CD4-positive, CD25-positive, alpha-beta regulatory T cell (primary cell): Measurements from ENCODE around the gene NHSL2. TPM values are rescaled to one million over a fixed set of nuclear protein-coding genes. Genes with fewer than 3 reads are reported as not detected.
A peak's percentile ranks its signal among the peaks of the same experiment; 100 is the strongest.

Experiments
- ATAC-seq, 2 donors: fragments of 150-1000 bp; cut with Tn5 transposase; one replicate each; pipeline ENCODE4 v1.10.0; 2021; ENCODE audit warnings: low read depth in 2 of 2, moderate number of reproducible peaks in 2 of 2, moderate library complexity in 1 of 2
- DNase-seq, 3 donors: peaks; one replicate each; pipeline versions ENCODE4 v3.0.0 to v3.0.0-alpha.2; 2012 to 2022; ENCODE audit warnings: mixed read lengths in 1 of 3
- H3K27ac ChIP-seq: one replicate; pipeline ENCODE4 v1.7.0; 2013; ENCODE audit warnings: mild to moderate bottlenecking, low read length; ENCODE audit not compliant: insufficient read depth, poor library complexity, severe bottlenecking
- H3K27me3 ChIP-seq: one replicate; pipeline ENCODE4 v1.7.0; 2013; ENCODE audit warnings: low read length; ENCODE audit not compliant: control insufficient read depth, insufficient read depth
- H3K36me3 ChIP-seq: one replicate; pipeline ENCODE4 v1.7.0; 2013; ENCODE audit warnings: mild to moderate bottlenecking, low read length, moderate library complexity; ENCODE audit not compliant: control insufficient read depth, insufficient read depth
- H3K4me1 ChIP-seq: 2 replicates; pipeline ENCODE4 v1.7.0; 2013; ENCODE audit warnings: mild to moderate bottlenecking, low read length; ENCODE audit not compliant: insufficient read depth, control insufficient read depth, poor library complexity, severe bottlenecking
- H3K4me3 ChIP-seq: one replicate; pipeline ENCODE4 v1.7.0; 2013; ENCODE audit warnings: low read depth, mild to moderate bottlenecking, low read length, moderate library complexity
- H3K9me3 ChIP-seq, 2 experiments: 1 replicate in 1 of 2; 2 replicates in 1 of 2; pipeline ENCODE4 v1.7.0; 2013; ENCODE audit warnings: low read length in 2 of 2, mild to moderate bottlenecking in 1 of 2, moderate library complexity in 1 of 2; ENCODE audit not compliant: control insufficient read depth in 2 of 2
- H3K27ac Mint-ChIP-seq, 3 donors: one replicate each; pipeline ENCODE4 v1.8.0; 2020 to 2022; ENCODE audit warnings: mild to moderate bottlenecking in 3 of 3, mixed read lengths in 3 of 3, moderate library complexity in 2 of 3
- H3K27me3 Mint-ChIP-seq: one replicate; pipeline ENCODE4 v1.8.0; 2022; ENCODE audit warnings: mild to moderate bottlenecking, mixed read lengths
- H3K36me3 Mint-ChIP-seq: one replicate; pipeline ENCODE4 v1.8.0; 2020; ENCODE audit warnings: mixed read lengths
- H3K4me1 Mint-ChIP-seq, 4 donors: one replicate each; pipeline ENCODE4 v1.8.0; 2020 to 2022; ENCODE audit warnings: mixed read lengths in 4 of 4, mild to moderate bottlenecking in 1 of 4
- H3K4me3 Mint-ChIP-seq, 4 donors: one replicate each; pipeline ENCODE4 v1.8.0; 2020 to 2022; ENCODE audit warnings: mild to moderate bottlenecking in 4 of 4, mixed read lengths in 4 of 4, moderate library complexity in 3 of 4
- H3K9me3 Mint-ChIP-seq, 7 donors: one replicate each; pipeline ENCODE4 v1.8.0; 2020 to 2022; ENCODE audit warnings: mixed read lengths in 7 of 7, mild to moderate bottlenecking in 3 of 7, moderate library complexity in 2 of 7
- polyA plus RNA-seq, 4 donors: library from polyadenylated mRNA; unstranded; fragments of 300-500 nt; fragmentation: Illumina TruSeq; gene quantifications; one replicate each; pipeline ENCODE4 v1.2.3, GENCODE V29; 2021
- total RNA-seq: library from RNA; stranded (reverse); gene quantifications from one replicate; pipeline ENCODE4 v1.2.3, GENCODE V29; 2022

Gene NHSL2
- total and polyA plus RNA-seq, 5 donors from 2014 or later: 1.5 to 6.7 (median 2.2) TPM

- H3K4me1 ChIP-seq: peaks cover 33% of the 10 kb centered on the region
- no peaks in the 10 kb centered on the region for H3K36me3 ChIP-seq
- Mint-ChIP-seq H3K4me3 (peak overlapping the region; percentile 42 to 84 (median 76)), H3K36me3 (no peaks in the 10 kb centered on the region), H3K4me1 (peaks cover 10 to 45% (median 25%) of the 10 kb centered on the region in 4 donors), H3K27ac (peak overlapping the region in 2 of 3 donors; percentile 71 to 81), H3K9me3 (peaks cover 0 to 5% (median 0%) of the 10 kb centered on the region in 7 donors), H3K27me3 (peaks cover 5% of the 10 kb centered on the region)
- ATAC-seq (peak; percentile 76 to 77), DNase-seq (peak; percentile 46 to 84 (median 67))
- no peaks in the 10 kb centered on the region for H3K9me3 ChIP-seq
- H3K4me3 ChIP-seq: peak overlapping the region; percentile 61
- no peaks in the 10 kb centered on the region for H3K27me3 ChIP-seq
- peak overlapping the region; percentile 78 for H3K27ac ChIP-seq
These were observed 190.2 kb downstream of the NHSL2 start for GRCh38 chrX:72100824-72101351.

- no peaks in the 10 kb centered on the region for H3K9me3 ChIP-seq
- Mint-ChIP-seq H3K27me3 (peaks cover 5% of the 10 kb centered on the region), H3K36me3 (no peaks in the 10 kb centered on the region), H3K4me3 (peak overlapping the region; percentile 52 to 84 (median 76)), H3K9me3 (peaks cover 0 to 5% (median 0%) of the 10 kb centered on the region in 7 donors), H3K4me1 (peaks cover 10 to 42% (median 26%) of the 10 kb centered on the region in 4 donors), H3K27ac (peak overlapping the region in 2 of 3 donors; percentile 19 to 78)
- H3K36me3 ChIP-seq: no peaks in the 10 kb centered on the region
- peaks cover 30% of the 10 kb centered on the region for H3K4me1 ChIP-seq
- H3K27me3 ChIP-seq: no peaks in the 10 kb centered on the region
- peak overlapping the region; percentile 78 for H3K27ac ChIP-seq
- no peak overlapping the region for H3K4me3 ChIP-seq
- DNase-seq: no peak
- no peak for ATAC-seq
These were observed 191.0 kb downstream of the NHSL2 start for GRCh38 chrX:72101597-72102037.

GRCh38 chrX:72102126-72102525, 191.5 kb downstream of the NHSL2 start:
- Mint-ChIP-seq H3K27me3 (peaks cover 5% of the 10 kb centered on the region), H3K9me3 (peaks cover 0 to 5% (median 0%) of the 10 kb centered on the region in 7 donors), H3K4me1 (peaks cover 10 to 42% (median 24%) of the 10 kb centered on the region in 4 donors), H3K4me3 (peak overlapping the region; percentile 52 to 84 (median 66)), H3K36me3 (no peaks in the 10 kb centered on the region), H3K27ac (peak overlapping the region in 2 of 3 donors; percentile 19 to 78)
- ATAC-seq (no peak), DNase-seq (no peak)
- Histone ChIP-seq H3K9me3 (no peaks in the 10 kb centered on the region), H3K4me1 (peaks cover 30% of the 10 kb centered on the region), H3K4me3 (peak overlapping the region; percentile 26), H3K27ac (no peak overlapping the region), H3K36me3 (no peaks in the 10 kb centered on the region), H3K27me3 (no peaks in the 10 kb centered on the region)

GRCh38 chrX:72102760-72103159, 192.1 kb downstream of the NHSL2 start:
- no peak overlapping the region for H3K4me3 ChIP-seq
- peak overlapping the region in 1 of 4 donors; percentile 21 for H3K4me3 Mint-ChIP-seq
- peaks cover 30% of the 10 kb centered on the region for H3K4me1 ChIP-seq
- ATAC-seq (no peak), DNase-seq (no peak)
- no peaks in the 10 kb centered on the region for H3K27me3 ChIP-seq
- no peaks in the 10 kb centered on the region for H3K9me3 ChIP-seq
- no peak overlapping the region for H3K27ac ChIP-seq
- no peaks in the 10 kb centered on the region for H3K36me3 ChIP-seq
- H3K27me3 Mint-ChIP-seq: peaks cover 10% of the 10 kb centered on the region
- H3K4me1 Mint-ChIP-seq: peaks cover 10 to 46% (median 23%) of the 10 kb centered on the region in 4 donors
- no peak overlapping the region for H3K27ac Mint-ChIP-seq
- no peaks in the 10 kb centered on the region for H3K36me3 Mint-ChIP-seq
- H3K9me3 Mint-ChIP-seq: peaks cover 0 to 5% (median 0%) of the 10 kb centered on the region in 7 donors

GRCh38 chrX:72105436-72105835, 194.8 kb downstream of the NHSL2 start:
- peaks cover 27% of the 10 kb centered on the region for H3K4me1 ChIP-seq
- H3K4me1 Mint-ChIP-seq: peaks cover 7 to 38% (median 22%) of the 10 kb centered on the region in 4 donors
- H3K4me3 Mint-ChIP-seq: peak overlapping the region in 3 of 4 donors; percentile 45 to 54 (median 50)
- H3K36me3 ChIP-seq: no peaks in the 10 kb centered on the region
- H3K9me3 ChIP-seq: no peaks in the 10 kb centered on the region
- no peak overlapping the region for H3K4me3 ChIP-seq
- peak overlapping the region; percentile 55 for H3K27ac ChIP-seq
- H3K9me3 Mint-ChIP-seq: peaks cover 0 to 3% (median 0%) of the 10 kb centered on the region in 7 donors
- DNase-seq (peak; percentile 37 to 70 (median 65)), ATAC-seq (peak; percentile 68)
- H3K27me3 ChIP-seq: no peaks in the 10 kb centered on the region
- peak overlapping the region in 2 of 3 donors; percentile 62 to 64 for H3K27ac Mint-ChIP-seq
- no peaks in the 10 kb centered on the region for H3K36me3 Mint-ChIP-seq
- H3K27me3 Mint-ChIP-seq: peaks cover 10% of the 10 kb centered on the region

- Mint-ChIP-seq H3K27me3 (peaks cover 9% of the 10 kb centered on the region), H3K4me1 (peaks cover 3 to 20% (median 15%) of the 10 kb centered on the region in 4 donors), H3K36me3 (no peaks in the 10 kb centered on the region), H3K9me3 (no peaks in the 10 kb centered on the region), H3K27ac (no peak overlapping the region), H3K4me3 (no peak overlapping the region)
- Histone ChIP-seq H3K4me3 (no peak overlapping the region), H3K27ac (no peak overlapping the region), H3K4me1 (peaks cover 8% of the 10 kb centered on the region), H3K9me3 (no peaks in the 10 kb centered on the region), H3K36me3 (no peaks in the 10 kb centered on the region), H3K27me3 (no peaks in the 10 kb centered on the region)
- no peak for DNase-seq
- peak in 1 of 2 donors; percentile 26 for ATAC-seq
These were observed 196.7 kb downstream of the NHSL2 start for GRCh38 chrX:72107320-72107719.

- no peak overlapping the region for H3K27ac ChIP-seq
- H3K27me3 Mint-ChIP-seq: peaks cover 9% of the 10 kb centered on the region
These were observed 197.4 kb downstream of the NHSL2 start for GRCh38 chrX:72107841-72108595.

More at GRCh38 chrX:72107841-72108595, 197.4 kb downstream of the NHSL2 start:
- Histone ChIP-seq H3K27me3 (no peaks in the 10 kb centered on the region), H3K9me3 (no peaks in the 10 kb centered on the region), H3K4me3 (no peak overlapping the region), H3K4me1 (peaks cover 5% of the 10 kb centered on the region), H3K36me3 (no peaks in the 10 kb centered on the region)
- H3K27ac Mint-ChIP-seq: peak overlapping the region in 1 of 3 donors; percentile 38
- no peaks in the 10 kb centered on the region for H3K36me3 Mint-ChIP-seq
- H3K4me3 Mint-ChIP-seq: no peak overlapping the region
- H3K4me1 Mint-ChIP-seq: peaks cover 3 to 19% (median 13%) of the 10 kb centered on the region in 4 donors
- H3K9me3 Mint-ChIP-seq: no peaks in the 10 kb centered on the region
- no peak for DNase-seq
- no peak for ATAC-seq
